ENCODE results near the gene CERCAM. TPM values are rescaled to one million over a fixed set of nuclear protein-coding genes. Genes with fewer than 3 reads are reported as not detected.
"Not testable (repeated sequence)": the region's sequence is repeated elsewhere in the genome, so short reads cannot be mapped to it uniquely, and the experiment has no call there.

CERCAM gene
- total and polyA plus RNA-seq, 4 experiments from 2014 or later, result 0.29 to 0.64 (median 0.38) TPM; not detected in 1

DNA sequence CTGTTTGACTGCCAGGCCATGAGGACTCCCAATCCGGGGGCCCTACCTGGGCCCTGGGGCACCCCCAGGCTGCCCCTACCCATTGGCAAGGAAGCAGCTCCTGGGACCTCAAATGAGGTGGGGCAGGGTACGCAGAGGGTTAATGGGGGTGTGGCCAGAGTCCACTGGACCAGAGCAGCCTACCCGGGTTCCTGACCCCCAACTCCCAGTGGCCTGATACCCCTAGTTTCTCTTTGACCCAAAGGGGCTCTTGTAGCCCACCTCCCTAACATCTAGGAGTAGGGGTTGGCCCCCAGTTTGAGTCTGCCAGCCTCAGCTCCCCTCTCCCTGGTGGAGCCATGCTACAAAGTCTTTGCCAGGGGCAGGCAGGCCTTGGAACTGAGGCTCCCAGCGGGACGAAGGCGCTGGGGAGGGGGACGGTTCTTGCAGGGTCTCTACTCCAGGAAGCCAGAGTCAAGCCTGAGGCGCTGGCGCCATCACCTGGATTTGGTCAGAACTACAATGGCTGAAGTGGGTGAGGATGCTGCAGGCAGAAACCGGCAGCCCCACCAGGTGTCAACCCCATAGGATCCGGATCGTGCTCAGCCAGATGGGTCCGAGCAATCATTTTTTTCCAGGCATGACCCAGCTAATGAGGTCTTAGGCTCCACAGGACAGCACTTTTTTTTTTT lies 8.4 kb upstream of the CERCAM start:
- Mint-ChIP-seq H3K4me3 (no peak overlapping the region), H3K36me3 (no peaks in the 10 kb centered on the region), H3K27ac (no peak overlapping the region), H3K27me3 (peaks cover 29 to 44% of the 10 kb centered on the region in 2 donors), H3K4me1 (peaks cover 0 to 1% (median 0%) of the 10 kb centered on the region in 4 donors), H3K9me3 (no peaks in the 10 kb centered on the region)
- intact Hi-C loops (cut with micrococcal nuclease), result loop anchor here (1.0 kb wide), 2 partner anchors 50 to 117 kb away; no protein-coding TSS in a partner anchor
- Histone ChIP-seq H3K4me1 (ENCODE audit: insufficient read depth, low read length) (no peaks in the 10 kb centered on the region), H3K4me3 (ENCODE audit: low read length in 2 of 2) (no peak overlapping the region), H3K36me3 (ENCODE audit: insufficient read depth, low read length) (no peaks in the 10 kb centered on the region), H3K27me3 (ENCODE audit: insufficient read depth, low read length) (peaks cover 11% of the 10 kb centered on the region), H3K9me3 (ENCODE audit: control insufficient read depth in 1 of 2, low read length in 2 of 2) (no peaks in the 10 kb centered on the region), H3K27ac (ENCODE audit: low read depth, low read length) (no peak overlapping the region)
- DNase-seq, result peak in 4 of 5 donors; percentile 31 to 42 (median 36)
- CTCF ChIA-PET (ENCODE audit: partially characterized antibody), result interaction anchor here (0.8 to 1.6 kb wide), 5 partner anchors 41 to 117 kb away, joined by 3 to 10 read pairs (median 3); partner anchors contain the start of gene URM1
- POLR2A ChIA-PET (ENCODE audit: partially characterized antibody), result interaction anchor here (0.8 to 1.3 kb wide), 2 partner anchors 8 to 50 kb away, joined by 3 to 4 read pairs; no protein-coding TSS in a partner anchor

DNA sequence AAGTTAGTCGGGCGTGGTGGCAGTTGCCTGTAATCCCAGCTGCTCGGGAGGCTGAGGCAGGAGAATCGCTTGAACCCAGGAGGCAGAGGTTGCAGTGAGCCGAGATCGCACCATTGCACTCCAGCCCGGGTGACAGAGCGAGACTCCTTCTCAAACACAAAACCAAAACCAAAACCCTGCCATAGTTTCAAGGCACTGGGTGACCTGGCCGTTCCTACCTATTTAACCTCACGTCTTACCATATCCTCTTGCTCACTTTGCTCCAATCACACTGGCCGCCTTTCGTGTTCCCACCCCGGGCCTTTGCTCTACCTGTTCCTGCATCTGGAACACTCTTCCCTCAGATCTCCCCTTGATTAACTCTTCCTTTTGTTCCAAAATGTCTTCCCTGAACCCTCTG lies 6.9 kb upstream of the CERCAM start:
- CTCF ChIA-PET (ENCODE audit: partially characterized antibody), result interaction anchor here (0.6 to 1.0 kb wide), 4 partner anchors 10 to 52 kb away, joined by 3 to 4 read pairs (median 3); partner anchors contain the start of gene URM1
- H3K4me1 Mint-ChIP-seq; H3K4me1 ChIP-seq (ENCODE audit: insufficient read depth, low read length); H3K36me3 ChIP-seq (ENCODE audit: insufficient read depth, low read length); H3K9me3 Mint-ChIP-seq; H3K4me3 ChIP-seq (ENCODE audit: low read length in 2 of 2); intact Hi-C loops (cut with micrococcal nuclease); H3K27ac ChIP-seq (ENCODE audit: low read depth, low read length); H3K4me3 Mint-ChIP-seq; POLR2A ChIA-PET (ENCODE audit: partially characterized antibody); H3K36me3 Mint-ChIP-seq; H3K9me3 ChIP-seq (ENCODE audit: control insufficient read depth in 1 of 2, low read length in 2 of 2); DNase-seq: not testable (repeated sequence)
- peak overlapping the region in 1 of 7 donors; percentile 71 for H3K27ac Mint-ChIP-seq
- peaks cover 29 to 43% of the 10 kb centered on the region in 2 donors for H3K27me3 Mint-ChIP-seq
- peaks cover 12% of the 10 kb centered on the region for H3K27me3 ChIP-seq (ENCODE audit: insufficient read depth, low read length)

DNA sequence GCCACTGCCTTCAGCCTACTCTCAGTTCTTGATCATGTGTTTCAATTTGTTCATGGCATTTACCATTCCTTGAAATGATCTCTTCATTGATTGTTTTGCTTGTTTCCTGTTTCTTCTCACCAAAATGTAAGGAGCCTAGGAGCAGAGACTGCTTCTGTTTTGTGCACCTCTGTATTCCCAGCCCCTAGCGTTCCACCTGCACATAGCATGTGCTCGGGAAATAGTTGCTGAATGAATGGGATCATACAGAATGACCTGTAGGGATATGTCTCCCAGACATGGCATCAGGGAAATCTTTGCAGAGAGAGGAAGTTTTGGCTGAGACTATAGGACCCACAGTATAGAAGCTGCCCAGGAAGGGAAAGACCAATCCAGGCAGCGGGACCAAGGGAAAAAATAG lies 6.2 kb upstream of the CERCAM start:
- intact Hi-C loops (cut with micrococcal nuclease), result no loop called here
- H3K4me1 ChIP-seq (ENCODE audit: insufficient read depth, low read length), result peaks cover 7% of the 10 kb centered on the region
- no peak overlapping the region for H3K27ac ChIP-seq (ENCODE audit: low read depth, low read length)
- POLR2A ChIA-PET (ENCODE audit: partially characterized antibody), result no interaction called here
- Mint-ChIP-seq H3K9me3 (no peaks in the 10 kb centered on the region), H3K4me3 (no peak overlapping the region), H3K36me3 (no peaks in the 10 kb centered on the region), H3K27ac (no peak overlapping the region), H3K4me1 (peaks cover 0 to 7% (median 5%) of the 10 kb centered on the region in 4 donors), H3K27me3 (peaks cover 35 to 48% of the 10 kb centered on the region in 2 donors)
- no peaks in the 10 kb centered on the region for H3K9me3 ChIP-seq (ENCODE audit: control insufficient read depth in 1 of 2, low read length in 2 of 2)
- H3K4me3 ChIP-seq (ENCODE audit: low read length in 2 of 2), result no peak overlapping the region
- no peaks in the 10 kb centered on the region for H3K36me3 ChIP-seq (ENCODE audit: insufficient read depth, low read length)
- CTCF ChIA-PET (ENCODE audit: partially characterized antibody), result interaction anchor here (0.9 kb wide), 1 partner anchor 53 kb away, joined by 3 read pairs; no protein-coding TSS in a partner anchor
- H3K27me3 ChIP-seq (ENCODE audit: insufficient read depth, low read length), result peaks cover 16% of the 10 kb centered on the region
- DNase-seq, result no peak

GRCh38 chr9:128415281-128415680 lies 5.4 kb upstream of the CERCAM start:
- H3K4me1 Mint-ChIP-seq, result peaks cover 0 to 13% (median 9%) of the 10 kb centered on the region in 4 donors
- Histone ChIP-seq H3K36me3 (ENCODE audit: insufficient read depth, low read length) (no peaks in the 10 kb centered on the region), H3K9me3 (ENCODE audit: control insufficient read depth in 1 of 2, low read length in 2 of 2) (no peaks in the 10 kb centered on the region), H3K4me1 (ENCODE audit: insufficient read depth, low read length) (peaks cover 14% of the 10 kb centered on the region), H3K4me3 (ENCODE audit: low read length in 2 of 2) (no peak overlapping the region), H3K27ac (ENCODE audit: low read depth, low read length) (no peak overlapping the region), H3K27me3 (ENCODE audit: insufficient read depth, low read length) (peaks cover 16% of the 10 kb centered on the region)
- no peaks in the 10 kb centered on the region for H3K36me3 Mint-ChIP-seq
- no peaks in the 10 kb centered on the region for H3K9me3 Mint-ChIP-seq
- H3K27me3 Mint-ChIP-seq, result peaks cover 30 to 48% of the 10 kb centered on the region in 2 donors
- intact Hi-C loops (cut with micrococcal nuclease), result no loop called here
- DNase-seq, result no peak
- CTCF ChIA-PET (ENCODE audit: partially characterized antibody), result no interaction called here
- H3K4me3 Mint-ChIP-seq, result no peak overlapping the region
- POLR2A ChIA-PET (ENCODE audit: partially characterized antibody), result no interaction called here
- peak overlapping the region in 2 of 7 donors; percentile 36 to 37 for H3K27ac Mint-ChIP-seq

DNA sequence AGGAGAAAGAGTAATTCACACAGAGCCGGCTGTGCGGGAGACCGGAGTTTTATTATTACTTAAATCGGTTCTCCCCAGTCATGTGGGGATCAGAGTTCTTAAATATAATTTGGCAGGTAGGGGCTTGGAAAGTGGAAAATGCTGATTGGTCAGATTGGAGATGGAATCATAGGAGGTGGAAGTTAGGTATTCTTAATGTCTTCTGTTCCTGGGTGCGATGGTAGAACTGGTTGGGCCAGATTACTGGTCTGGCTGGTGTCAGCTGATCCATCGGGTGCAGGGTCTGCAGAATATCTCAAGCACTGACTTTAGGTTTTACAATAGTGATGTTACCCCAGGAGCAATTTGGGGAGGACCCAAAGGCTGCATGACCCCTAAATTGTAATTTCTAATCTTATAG lies 4.6 kb upstream of the CERCAM start:
- no peak for DNase-seq
- H3K9me3 Mint-ChIP-seq, result no peaks in the 10 kb centered on the region
- H3K4me1 Mint-ChIP-seq, result peaks cover 0 to 13% (median 9%) of the 10 kb centered on the region in 4 donors
- H3K27me3 Mint-ChIP-seq, result peaks cover 30 to 47% of the 10 kb centered on the region in 2 donors
- H3K36me3 Mint-ChIP-seq, result no peaks in the 10 kb centered on the region
- H3K4me3 Mint-ChIP-seq, result no peak overlapping the region
- no peak overlapping the region for H3K27ac ChIP-seq (ENCODE audit: low read depth, low read length)
- POLR2A ChIA-PET (ENCODE audit: partially characterized antibody), result no interaction called here
- no peaks in the 10 kb centered on the region for H3K36me3 ChIP-seq (ENCODE audit: insufficient read depth, low read length)
- CTCF ChIA-PET (ENCODE audit: partially characterized antibody), result no interaction called here
- intact Hi-C loops (cut with micrococcal nuclease), result no loop called here
- H3K4me1 ChIP-seq (ENCODE audit: insufficient read depth, low read length), result peaks cover 14% of the 10 kb centered on the region
- H3K9me3 ChIP-seq (ENCODE audit: control insufficient read depth in 1 of 2, low read length in 2 of 2), result no peaks in the 10 kb centered on the region
- H3K4me3 ChIP-seq (ENCODE audit: low read length in 2 of 2), result no peak overlapping the region
- H3K27me3 ChIP-seq (ENCODE audit: insufficient read depth, low read length), result peaks cover 16% of the 10 kb centered on the region
- H3K27ac Mint-ChIP-seq, result no peak overlapping the region

GRCh38 chr9:128416432-128417019 lies 4.1 kb upstream of the CERCAM start:
- Mint-ChIP-seq H3K4me1 (peaks cover 0 to 13% (median 9%) of the 10 kb centered on the region in 4 donors), H3K36me3 (no peaks in the 10 kb centered on the region), H3K4me3 (no peak overlapping the region), H3K9me3 (no peaks in the 10 kb centered on the region), H3K27me3 (peaks cover 30 to 42% of the 10 kb centered on the region in 2 donors), H3K27ac (no peak overlapping the region)
- peaks cover 14% of the 10 kb centered on the region for H3K4me1 ChIP-seq (ENCODE audit: insufficient read depth, low read length)
- CTCF ChIA-PET (ENCODE audit: partially characterized antibody), result interaction anchor here (0.7 kb wide), 1 partner anchor 168 kb away, joined by 3 read pairs; no protein-coding TSS in a partner anchor
- peaks cover 16% of the 10 kb centered on the region for H3K27me3 ChIP-seq (ENCODE audit: insufficient read depth, low read length)
- no peaks in the 10 kb centered on the region for H3K36me3 ChIP-seq (ENCODE audit: insufficient read depth, low read length)
- H3K4me3 ChIP-seq (ENCODE audit: low read length in 2 of 2), result no peak overlapping the region
- POLR2A ChIA-PET (ENCODE audit: partially characterized antibody), result no interaction called here
- H3K9me3 ChIP-seq (ENCODE audit: control insufficient read depth in 1 of 2, low read length in 2 of 2), result no peaks in the 10 kb centered on the region
- H3K27ac ChIP-seq (ENCODE audit: low read depth, low read length), result no peak overlapping the region
- no peak for DNase-seq
- intact Hi-C loops (cut with micrococcal nuclease), result no loop called here

Data from CD4-positive, alpha-beta memory T cell (primary cell).